G401 (cell line): ENCODE measurements around the gene CHERP. TPM values are rescaled to one million over a fixed set of nuclear protein-coding genes. Genes with fewer than 3 reads are reported as not detected.

Source experiments
- total RNA-seq: library from RNA; depleted of rRNA; stranded (reverse); fragments of >200 nt; shearing (Covaris generic); gene quantifications from 2 replicates; pipeline ENCODE4 v1.2.3, GENCODE V29; 2014; rRNA removed

Gene CHERP
- total RNA-seq, 1 experiment from 2014 or later: 4.6 TPM

Other genes starting within 250 kb of the CHERP start
- gene KLF2, start 217.6 kb downstream of the CHERP start, total RNA-seq: 4.8 TPM in 1 of 2 replicates, not detected in the other
- gene EPS15L1, start 70.5 kb downstream of the CHERP start, total RNA-seq: 14.9 and 20.7 TPM in 2 replicates
- gene CALR3, start 46.3 kb downstream of the CHERP start, total RNA-seq: not detected in 2 replicates
- gene C19orf44, start 46.0 kb downstream of the CHERP start, total RNA-seq: 7.3 and 8.9 TPM in 2 replicates
- gene SLC35E1, start 30.0 kb upstream of the CHERP start, total RNA-seq: 25.0 and 25.7 TPM in 2 replicates
- gene MED26, start 85.8 kb upstream of the CHERP start, total RNA-seq: 10.7 and 13.6 TPM in 2 replicates
- gene SMIM7, start 117.7 kb upstream of the CHERP start, total RNA-seq: 116 and 118 TPM in 2 replicates
- 0.86 and 0.95 TPM in 2 replicates for gene TMEM38A, start 118.7 kb upstream of the CHERP start, total RNA-seq
- not detected in 2 replicates for gene NWD1, start 177.4 kb upstream of the CHERP start, total RNA-seq